SK-N-SH (cell line): ENCODE data around the gene XG. TPM values are rescaled to one million over a fixed set of nuclear protein-coding genes. Genes with fewer than 3 reads are reported as not detected.

Source experiments
- CTCF ChIA-PET: fragments of 300-600, 350-600 bp; formaldehyde crosslinking; extraction: SDS; loops from one replicate; lab custom pipeline; 2021; lab: Yijun Ruan, JAX
- POLR2A ChIA-PET: fragments of 350-600 bp; sonication (Branson Sonifier 250); formaldehyde crosslinking; extraction: SDS; loops from one replicate; lab custom pipeline; 2020; ENCODE audit warnings: antibody characterized with exemption, inconsistent platforms; lab: Yijun Ruan, JAX
- DNase-seq: peaks from one replicate; pipeline ENCODE4 v3.0.0; 2012
- H2AFZ ChIP-seq: fragments of 200-600 bp; sonication (generic); 2 replicates; pipeline ENCODE4 v1.8.1; 2016; ENCODE audit warnings: antibody characterized with exemption, mild to moderate bottlenecking, low read depth
- H3F3A ChIP-seq: fragments of 200-600 bp; sonication (generic); replicated peaks from 2 replicates; pipeline ENCODE3; 2016; ENCODE audit warnings: antibody characterized with exemption, mild to moderate bottlenecking; ENCODE audit not compliant: insufficient read depth
- H3K27ac ChIP-seq, 2 experiments: fragments of 200-500 bp in 1 of 2; fragments of 200-600 bp in 1 of 2; sonication (Bioruptor generic) in 1 of 2; sonication (generic), shearing (Covaris generic) in 1 of 2; 2 replicates each; pipeline versions ENCODE4 v1.5.1 to v1.6.1; 2014 to 2016; ENCODE audit warnings: low read depth in 2 of 2, inconsistent platforms in 1 of 2, low read length in 1 of 2, mild to moderate bottlenecking in 1 of 2, mixed read lengths in 1 of 2
- H3K27me3 ChIP-seq: fragments of 200-600 bp; sonication (generic), shearing (Covaris generic); 2 replicates; pipeline ENCODE4 v1.6.1; 2016; ENCODE audit warnings: mixed run types; ENCODE audit not compliant: insufficient read depth
- H3K36me3 ChIP-seq, 2 experiments: fragments of 200-500 bp in 1 of 2; fragments of 200-600 bp in 1 of 2; sonication (Bioruptor generic) in 1 of 2; sonication (generic) in 1 of 2; replicated peaks in 1 of 2; 2 replicates each; pipeline versions ENCODE3 to v1.5.1; 2014 to 2016; ENCODE audit warnings: low read length in 1 of 2, mild to moderate bottlenecking in 1 of 2; ENCODE audit not compliant: insufficient read depth in 2 of 2, control insufficient read depth in 1 of 2
- H3K4me1 ChIP-seq, 2 experiments: fragments of 200-500 bp in 1 of 2; fragments of 200-600 bp in 1 of 2; sonication (Bioruptor generic) in 1 of 2; sonication (generic), shearing (Covaris generic) in 1 of 2; 2 replicates each; pipeline versions ENCODE4 v1.5.1 to v1.6.1; 2014 to 2016; ENCODE audit warnings: low read depth in 1 of 2, low read length in 1 of 2, mixed run types in 1 of 2; ENCODE audit not compliant: insufficient read depth in 2 of 2, control insufficient read depth in 1 of 2
- H3K4me2 ChIP-seq: fragments of 200-600 bp; sonication (generic), shearing (Covaris generic); 2 replicates; pipeline ENCODE4 v1.6.1; 2017; ENCODE audit warnings: mixed run types
- H3K4me3 ChIP-seq, 2 experiments: fragments of 200-500 bp in 1 of 2; fragments of 200-600 bp in 1 of 2; sonication (Bioruptor generic) in 1 of 2; sonication (generic), shearing (Covaris generic) in 1 of 2; 2 replicates each; pipeline versions ENCODE4 v1.5.1 to v1.8.1; 2014 to 2016; ENCODE audit warnings: low read depth in 2 of 2, inconsistent platforms in 1 of 2, low read length in 1 of 2, mild to moderate bottlenecking in 1 of 2, mixed read lengths in 1 of 2, moderate library complexity in 1 of 2
- H3K79me2 ChIP-seq: fragments of 200-600 bp; sonication (generic); 2 replicates; pipeline ENCODE4 v1.8.1; 2017; ENCODE audit warnings: mild to moderate bottlenecking; ENCODE audit not compliant: insufficient read depth
- H3K9ac ChIP-seq: fragments of 200-600 bp; sonication (generic); 2 replicates; pipeline ENCODE4 v1.6.1; 2017; ENCODE audit warnings: mixed run types
- H3K9me2 ChIP-seq: fragments of 200-600 bp; sonication (generic); 2 replicates; pipeline ENCODE4 v1.6.1; 2017; ENCODE audit warnings: mixed run types
- H3K9me3 ChIP-seq: fragments of 200-600 bp; sonication (generic); 2 replicates; pipeline ENCODE4 v1.6.1; 2017; ENCODE audit warnings: mixed run types, mild to moderate bottlenecking, moderate library complexity
- H4K20me1 ChIP-seq: fragments of 200-600 bp; sonication (generic); 2 replicates; pipeline ENCODE4 v1.6.1; 2017; ENCODE audit warnings: mild to moderate bottlenecking, mixed run types; ENCODE audit not compliant: insufficient read depth
- CHD2 ChIP-seq: fragments of 150-350 bp; IDR thresholded peaks from 2 replicates; pipeline ENCODE4 v1.6.1; 2018; ENCODE audit warnings: low read length; ENCODE audit not compliant: partially characterized antibody
- FOSL2 ChIP-seq: IDR thresholded peaks from 2 replicates; pipeline ENCODE4 v1.4.0; 2012; ENCODE audit warnings: low read depth, mild to moderate bottlenecking, moderate library complexity, borderline replicate concordance
- FOXM1 ChIP-seq: IDR thresholded peaks from 2 replicates; pipeline ENCODE4 v1.4.0; 2012; ENCODE audit warnings: low read depth, mild to moderate bottlenecking
- MAX ChIP-seq: IDR thresholded peaks from 2 replicates; pipeline ENCODE4 v1.4.0; 2012; ENCODE audit warnings: low read depth
- MXI1 ChIP-seq: IDR thresholded peaks from 2 replicates; pipeline ENCODE4 v1.6.1; 2012; ENCODE audit warnings: mild to moderate bottlenecking, low read depth, low read length, improper control_type of control experiment
- NFIC ChIP-seq: IDR thresholded peaks from 2 replicates; pipeline ENCODE4 v1.4.0; 2012; ENCODE audit warnings: borderline replicate concordance
- REST ChIP-seq: IDR thresholded peaks from 2 replicates; pipeline ENCODE4 v1.6.1; 2012; ENCODE audit warnings: mild to moderate bottlenecking, low read depth, low read length, moderate library complexity
- RXRA ChIP-seq: IDR thresholded peaks from 2 replicates; pipeline ENCODE4 v1.4.0; 2012; ENCODE audit warnings: low read depth, mild to moderate bottlenecking, borderline replicate concordance
- SMC3 ChIP-seq: IDR thresholded peaks from 2 replicates; pipeline ENCODE4 v1.6.1; 2012; ENCODE audit warnings: low read depth, low read length, improper control_type of control experiment
- TAF1 ChIP-seq: IDR thresholded peaks from 2 replicates; pipeline ENCODE4 v1.6.1; 2012; ENCODE audit warnings: low read depth, mild to moderate bottlenecking, low read length, moderate library complexity, borderline replicate concordance
- TCF12 ChIP-seq: IDR thresholded peaks from 2 replicates; pipeline ENCODE4 v1.4.0; 2012
- YY1 ChIP-seq: IDR thresholded peaks from 2 replicates; pipeline ENCODE4 v1.4.0; 2012; ENCODE audit warnings: low read depth, mild to moderate bottlenecking
- WGBS: methylation state at CpG from one replicate; pipeline ENCODE4 v1.1.6; 2017; ENCODE audit warnings: low lambda C conversion rate; 5-methylcytosine and 5-hydroxymethylcytosine counted together
- polyA plus RNA-seq, 3 experiments: library from polyadenylated mRNA; depleted of rRNA; stranded (reverse); fragments of >200 nt; gene quantifications; 2 replicates each; pipeline ENCODE4 v1.2.3, GENCODE V29; 2012
- TF ChIP-seq, protein P1 (sequence below): IDR thresholded peaks from 2 replicates; pipeline ENCODE4 v1.4.0; 2012; ENCODE audit warnings: low read depth, borderline replicate concordance

The XG gene
- polyA plus RNA-seq, 1 of the 3 experiments (the other 2 are of a cell fraction): 0.76 TPM

DNA sequence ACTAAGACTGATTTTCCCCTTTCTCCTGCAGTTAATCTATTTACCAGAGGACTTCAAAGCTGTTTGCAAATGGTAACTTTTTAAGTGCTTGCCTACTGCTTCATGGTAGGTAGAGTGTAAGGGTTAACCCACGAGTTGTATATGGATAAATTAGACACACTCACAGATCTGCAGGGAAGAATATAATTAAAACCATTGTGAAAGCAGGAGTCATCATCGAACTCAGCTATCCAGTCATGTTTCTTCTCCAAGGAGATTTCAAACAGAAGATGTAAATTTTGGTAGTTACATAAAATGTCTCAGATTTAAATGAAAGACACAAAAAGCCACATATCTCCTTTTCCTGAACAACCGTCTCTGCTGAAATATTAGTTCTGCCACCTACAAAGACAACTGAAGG lies 549 bp upstream of the XG start:
- H3K4me1 ChIP-seq: no peaks in the 10 kb centered on the region
- 25% methylated on average over 3 of the region's 3 CpGs for WGBS
- DNase-seq: no peak
- no peaks in the 10 kb centered on the region for H3K9me2 ChIP-seq
- H3K36me3 ChIP-seq: no peaks in the 10 kb centered on the region
- H3K27ac ChIP-seq: peak overlapping the region in 1 of 2 experiments; percentile 44; a peak in 1 of 4 replicates
- POLR2A ChIA-PET: no interaction called here
- H2AFZ ChIP-seq: no peak overlapping the region
- no peaks in the 10 kb centered on the region for H3K9me3 ChIP-seq
- no peak overlapping the region for H3K9ac ChIP-seq
- H3K4me3 ChIP-seq: no peak overlapping the region
- CTCF ChIA-PET: no interaction called here
- H3K27me3 ChIP-seq: no peaks in the 10 kb centered on the region
- no peaks in the 10 kb centered on the region for H4K20me1 ChIP-seq
- H3K4me2 ChIP-seq: no peak overlapping the region
- TF ChIP-seq RXRA (no peak), TCF12 (no peak), YY1 (no peak), CHD2 (no peak), MXI1 (no peak), SMC3 (no peak), FOXM1 (no peak), NFIC (no peak), MAX (no peak), TAF1 (no peak), REST (no peak), FOSL2 (no peak)
- TF ChIP-seq, protein P1, sequence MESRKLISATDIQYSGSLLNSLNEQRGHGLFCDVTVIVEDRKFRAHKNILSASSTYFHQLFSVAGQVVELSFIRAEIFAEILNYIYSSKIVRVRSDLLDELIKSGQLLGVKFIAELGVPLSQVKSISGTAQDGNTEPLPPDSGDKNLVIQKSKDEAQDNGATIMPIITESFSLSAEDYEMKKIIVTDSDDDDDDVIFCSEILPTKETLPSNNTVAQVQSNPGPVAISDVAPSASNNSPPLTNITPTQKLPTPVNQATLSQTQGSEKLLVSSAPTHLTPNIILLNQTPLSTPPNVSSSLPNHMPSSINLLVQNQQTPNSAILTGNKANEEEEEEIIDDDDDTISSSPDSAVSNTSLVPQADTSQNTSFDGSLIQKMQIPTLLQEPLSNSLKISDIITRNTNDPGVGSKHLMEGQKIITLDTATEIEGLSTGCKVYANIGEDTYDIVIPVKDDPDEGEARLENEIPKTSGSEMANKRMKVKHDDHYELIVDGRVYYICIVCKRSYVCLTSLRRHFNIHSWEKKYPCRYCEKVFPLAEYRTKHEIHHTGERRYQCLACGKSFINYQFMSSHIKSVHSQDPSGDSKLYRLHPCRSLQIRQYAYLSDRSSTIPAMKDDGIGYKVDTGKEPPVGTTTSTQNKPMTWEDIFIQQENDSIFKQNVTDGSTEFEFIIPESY: no peak
- no peaks in the 10 kb centered on the region for H3K79me2 ChIP-seq
- H3F3A ChIP-seq: peaks cover 4% of the 10 kb centered on the region
